Stimulated activated CD4-positive, alpha-beta T cell treated with anti-CD3 and anti-CD28 coated beads, TNF-alpha, amount 100 ng/mL, for 24 hours (primary cell): Measurements from ENCODE around the gene GLB1L.
A peak's percentile ranks its signal among the peaks of the same experiment; 100 is the strongest.

ENCODE experiments used
- DNase-seq, 3 experiments: peaks; one replicate each; pipeline ENCODE4 v3.0.0-alpha.2; 2020; ENCODE audit warnings: low read depth in 3 of 3

Gene GLB1L

GRCh38 chr2:219252900-219253752 is 7.9 kb upstream of the GLB1L start, which contains the start of gene TUBA4B:
Gene TUBA4B (plus strand): TSS chr2:219253243. CDS start chr2:219253408, 165 bp downstream.
- peak in 1 of 3 experiments; percentile 59 for DNase-seq

GRCh38 chr2:219252570-219252899 is 7.3 kb upstream of the GLB1L start:
- DNase-seq = no peak

GRCh38 chr2:219252084-219252483 is 6.8 kb upstream of the GLB1L start:
- DNase-seq = no peak

GRCh38 chr2:219251656-219252055 is 6.4 kb upstream of the GLB1L start:
- no peak for DNase-seq

GRCh38 chr2:219250049-219250781 is 5.0 kb upstream of the GLB1L start:
- DNase-seq = no peak

- DNase-seq = no peak
Observed at GRCh38 chr2:219249203-219249980, 4.1 kb upstream of the GLB1L start.

- DNase-seq = no peak
Observed at GRCh38 chr2:219248845-219249202, 3.6 kb upstream of the GLB1L start.

GRCh38 chr2:219247678-219248642 is 2.7 kb upstream of the GLB1L start:
- peak in 1 of 3 experiments; percentile 61 for DNase-seq

GRCh38 chr2:219246559-219246958 is 1.3 kb upstream of the GLB1L start:
- no peak for DNase-seq

- DNase-seq = no peak
Observed at GRCh38 chr2:219245899-219246230, 621 bp upstream of the GLB1L start.

- no peak for DNase-seq
Observed at GRCh38 chr2:219244789-219245147, 476 bp downstream of the GLB1L start.

GRCh38 chr2:219243291-219243761 is 1.9 kb downstream of the GLB1L start:
- no peak for DNase-seq

GRCh38 chr2:219234331-219234730 is 10.9 kb downstream of the GLB1L start:
- no peak for DNase-seq

- DNase-seq = peak in 1 of 3 experiments; percentile 66
Observed at GRCh38 chr2:219230059-219230540, 15.1 kb downstream of the GLB1L start.

- DNase-seq = peak; percentile 97 to 99 (median 97)
Observed at GRCh38 chr2:219229305-219230058, 15.8 kb downstream of the GLB1L start, which contains the start of the genes ANKZF1 and ATG9A. Gene ANKZF1 (plus strand): TSS chr2:219229806. CDS start chr2:219230258, 452 bp downstream. Gene ATG9A (minus strand): TSS chr2:219229636. CDS start chr2:219228024, 1,612 bp downstream.

GRCh38 chr2:219228911-219229304 is 16.3 kb downstream of the GLB1L start:
- no peak for DNase-seq

GRCh38 chr2:219228041-219228910 is 17.0 kb downstream of the GLB1L start:
- DNase-seq = no peak

GRCh38 chr2:219225350-219225749 is 19.9 kb downstream of the GLB1L start:
- no peak for DNase-seq
